Fibroblast of lung (primary cell): Measurements from ENCODE around the gene TECPR2. TPM values are rescaled to one million over a fixed set of nuclear protein-coding genes. Genes with fewer than 3 reads are reported as not detected.
"Not testable (repeated sequence)": the region's sequence is repeated elsewhere in the genome, so short reads cannot be mapped to it uniquely, and the experiment has no call there.

Source experiments
- DNase-seq, 2 donors: peaks; one replicate each; pipeline versions ENCODE4 v3.0.0 to v3.0.0-alpha.2; 2010; ENCODE audit warnings: low read depth in 2 of 2
- H2AFZ ChIP-seq: 2 replicates; pipeline ENCODE4 v1.5.1; 2012; ENCODE audit warnings: low read length, control low read depth, inconsistent platforms
- H3K27ac ChIP-seq: 2 replicates; pipeline ENCODE4 v1.5.1; 2011; ENCODE audit warnings: low read length, control low read depth; ENCODE audit not compliant: insufficient read depth
- H3K27me3 ChIP-seq: 2 replicates; pipeline ENCODE4 v1.5.1; 2011; ENCODE audit warnings: mild to moderate bottlenecking, low read length; ENCODE audit not compliant: control insufficient read depth, insufficient read depth
- H3K36me3 ChIP-seq: 2 replicates; pipeline ENCODE4 v1.5.1; 2011; ENCODE audit warnings: low read length; ENCODE audit not compliant: control insufficient read depth, insufficient read depth
- H3K4me1 ChIP-seq: 2 replicates; pipeline ENCODE4 v1.5.1; 2011; ENCODE audit warnings: low read length; ENCODE audit not compliant: control insufficient read depth, insufficient read depth; ENCODE audit errors: extremely low read depth
- H3K4me2 ChIP-seq: 2 replicates; pipeline ENCODE4 v1.5.1; 2011; ENCODE audit warnings: low read length, control low read depth; ENCODE audit not compliant: insufficient read depth; ENCODE audit errors: extremely low read depth
- H3K4me3 ChIP-seq, 4 experiments: fragments of 200-600 bp in 1 of 4; sonication (generic) in 1 of 4; replicated peaks in 1 of 4; 2 replicates each; pipeline ENCODE4 v1.5.1; 2011 to 2016; ENCODE audit warnings: low read length in 4 of 4, low read depth in 3 of 4, mild to moderate bottlenecking in 3 of 4, control low read depth in 2 of 4, inconsistent platforms in 1 of 4, mixed read lengths in 1 of 4; ENCODE audit not compliant: insufficient read depth in 1 of 4; ENCODE audit errors: control extremely low read depth in 1 of 4
- H3K79me2 ChIP-seq: 2 replicates; pipeline ENCODE4 v1.5.1; 2012; ENCODE audit warnings: mild to moderate bottlenecking, low read length, inconsistent platforms; ENCODE audit not compliant: control insufficient read depth, insufficient read depth
- H3K9ac ChIP-seq: 2 replicates; pipeline ENCODE4 v1.5.1; 2011; ENCODE audit warnings: mild to moderate bottlenecking, low read length, control low read depth; ENCODE audit not compliant: insufficient read depth
- H3K9me3 ChIP-seq: 2 replicates; pipeline ENCODE4 v1.5.1; 2012; ENCODE audit warnings: low read depth, low read length; ENCODE audit not compliant: control insufficient read depth, insufficient read depth
- H4K20me1 ChIP-seq: 2 replicates; pipeline ENCODE4 v1.5.1; 2011; ENCODE audit warnings: low read length; ENCODE audit not compliant: control insufficient read depth, insufficient read depth; ENCODE audit errors: extremely low read depth
- EZH2 ChIP-seq: IDR thresholded peaks from 2 replicates; pipeline ENCODE4 v1.5.1; 2012; ENCODE audit warnings: low read length, control low read depth, mild to moderate bottlenecking; ENCODE audit errors: missing control alignments
- polyA plus RNA-seq, 2 donors: library from polyadenylated mRNA; depleted of rRNA in 1 of 2; stranded (reverse) in 1 of 2; unstranded in 1 of 2; fragments of >200 nt; gene quantifications; 2 replicates each; pipeline ENCODE4 v1.2.1, GENCODE V29; 2011 to 2012; ENCODE audit warnings: missing spikeins in 1 of 2
- total RNA-seq: library from RNA; depleted of rRNA; stranded (reverse); fragments of >200 nt; gene quantifications from 2 replicates; pipeline ENCODE4 v1.2.1, GENCODE V29; 2014
- TF ChIP-seq, protein P1 (sequence below), 2 donors: IDR thresholded peaks in 1 of 2; conservative IDR thresholded peaks in 1 of 2; 1 replicate in 1 of 2; 2 replicates in 1 of 2; pipeline ENCODE4 v1.5.1; 2011 to 2012; ENCODE audit warnings: low read length in 2 of 2, control low read depth in 1 of 2, inconsistent platforms in 1 of 2, low read depth in 1 of 2, mild to moderate bottlenecking in 1 of 2

TECPR2 gene
- total and polyA plus RNA-seq, 2 donors (not counting 1 experiment from before 2014, with no cell fraction given), result 9.2 to 17.8 TPM

DNA sequence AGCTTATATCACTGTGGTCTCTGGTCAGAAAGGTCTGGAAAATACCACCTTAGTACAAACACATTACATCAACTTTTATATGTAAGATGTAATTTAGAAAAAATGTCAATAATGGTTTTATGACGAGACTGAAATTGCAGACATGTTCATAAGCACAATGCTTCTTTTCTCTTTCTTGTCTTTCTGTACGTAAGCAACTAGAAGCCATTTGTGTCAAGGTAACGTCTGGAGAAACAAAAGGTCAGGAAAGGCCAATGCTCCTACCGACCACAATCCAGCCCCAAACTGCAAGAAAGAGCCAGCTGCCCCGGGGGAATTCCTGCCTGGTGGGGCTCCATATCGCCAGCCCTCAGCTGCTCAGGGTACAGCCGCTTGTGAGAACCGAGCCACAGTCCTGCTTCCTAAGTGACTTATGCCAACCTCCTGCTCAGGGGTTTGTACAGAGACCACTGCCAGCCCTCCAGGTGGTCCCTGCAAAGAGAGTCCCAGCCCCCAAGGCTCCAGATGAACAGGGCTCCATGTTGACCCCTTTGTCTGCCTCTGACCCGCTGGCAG, 36.9 kb upstream of the TECPR2 start:
- H4K20me1 ChIP-seq, result no peaks in the 10 kb centered on the region
- DNase-seq, result no peak
- H3K79me2 ChIP-seq, result no peaks in the 10 kb centered on the region

DNA sequence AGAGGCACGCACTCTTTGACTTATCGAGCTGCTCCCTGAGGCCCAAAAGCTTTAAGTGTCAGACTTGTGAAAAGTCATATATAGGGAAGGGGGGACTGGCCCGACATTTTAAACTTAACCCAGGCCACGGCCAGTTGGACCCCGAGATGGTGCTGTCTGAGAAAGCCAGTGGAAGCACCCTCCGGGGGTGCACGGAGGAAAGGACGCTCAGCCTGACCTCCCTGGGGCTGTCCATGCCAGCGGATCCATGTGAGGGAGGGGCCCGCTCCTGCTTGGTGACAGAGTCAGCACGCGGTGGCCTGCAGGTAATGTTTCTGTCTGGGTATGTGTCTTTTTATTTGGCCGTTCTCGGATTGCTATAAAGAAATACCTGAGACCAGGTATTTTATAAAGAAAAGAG, 36.2 kb upstream of the TECPR2 start:
- H3K36me3 ChIP-seq, result peaks cover under 1% of the 10 kb centered on the region
- H3K4me2 ChIP-seq, result no peak overlapping the region
- H3K9ac ChIP-seq, result no peak overlapping the region
- no peaks in the 10 kb centered on the region for H3K79me2 ChIP-seq
- no peaks in the 10 kb centered on the region for H3K27me3 ChIP-seq
- TF ChIP-seq, protein P1, sequence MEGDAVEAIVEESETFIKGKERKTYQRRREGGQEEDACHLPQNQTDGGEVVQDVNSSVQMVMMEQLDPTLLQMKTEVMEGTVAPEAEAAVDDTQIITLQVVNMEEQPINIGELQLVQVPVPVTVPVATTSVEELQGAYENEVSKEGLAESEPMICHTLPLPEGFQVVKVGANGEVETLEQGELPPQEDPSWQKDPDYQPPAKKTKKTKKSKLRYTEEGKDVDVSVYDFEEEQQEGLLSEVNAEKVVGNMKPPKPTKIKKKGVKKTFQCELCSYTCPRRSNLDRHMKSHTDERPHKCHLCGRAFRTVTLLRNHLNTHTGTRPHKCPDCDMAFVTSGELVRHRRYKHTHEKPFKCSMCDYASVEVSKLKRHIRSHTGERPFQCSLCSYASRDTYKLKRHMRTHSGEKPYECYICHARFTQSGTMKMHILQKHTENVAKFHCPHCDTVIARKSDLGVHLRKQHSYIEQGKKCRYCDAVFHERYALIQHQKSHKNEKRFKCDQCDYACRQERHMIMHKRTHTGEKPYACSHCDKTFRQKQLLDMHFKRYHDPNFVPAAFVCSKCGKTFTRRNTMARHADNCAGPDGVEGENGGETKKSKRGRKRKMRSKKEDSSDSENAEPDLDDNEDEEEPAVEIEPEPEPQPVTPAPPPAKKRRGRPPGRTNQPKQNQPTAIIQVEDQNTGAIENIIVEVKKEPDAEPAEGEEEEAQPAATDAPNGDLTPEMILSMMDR (conservative IDR thresholded peaks at IDR 0.05 in 1 of 2, IDR thresholded peaks at IDR 0.05 in 1 of 2; ENCODE audit: low read depth in 1 of 2, low read length in 2 of 2), result no peak
- TF ChIP-seq EZH2, result no peak
- DNase-seq, result no peak
- H3K9me3 ChIP-seq, result no peaks in the 10 kb centered on the region
- no peak overlapping the region for H3K27ac ChIP-seq
- no peaks in the 10 kb centered on the region for H4K20me1 ChIP-seq
- H3K4me3 ChIP-seq, result no peak overlapping the region
- no peaks in the 10 kb centered on the region for H3K4me1 ChIP-seq
- H2AFZ ChIP-seq, result no peak overlapping the region

More for the DNA sequence above, 36.9 kb upstream of the TECPR2 start:
- Histone ChIP-seq H2AFZ (no peak overlapping the region), H3K4me3 (no peak overlapping the region), H3K9ac (no peak overlapping the region), H3K4me2 (no peak overlapping the region), H3K27ac (no peak overlapping the region), H3K4me1 (no peaks in the 10 kb centered on the region), H3K9me3 (no peaks in the 10 kb centered on the region), H3K36me3 (no peaks in the 10 kb centered on the region), H3K27me3 (no peaks in the 10 kb centered on the region)
- TF ChIP-seq, protein P1 (conservative IDR thresholded peaks at IDR 0.05 in 1 of 2, IDR thresholded peaks at IDR 0.05 in 1 of 2; ENCODE audit: low read depth in 1 of 2, low read length in 2 of 2), result no peak
- TF ChIP-seq EZH2, result no peak

DNA sequence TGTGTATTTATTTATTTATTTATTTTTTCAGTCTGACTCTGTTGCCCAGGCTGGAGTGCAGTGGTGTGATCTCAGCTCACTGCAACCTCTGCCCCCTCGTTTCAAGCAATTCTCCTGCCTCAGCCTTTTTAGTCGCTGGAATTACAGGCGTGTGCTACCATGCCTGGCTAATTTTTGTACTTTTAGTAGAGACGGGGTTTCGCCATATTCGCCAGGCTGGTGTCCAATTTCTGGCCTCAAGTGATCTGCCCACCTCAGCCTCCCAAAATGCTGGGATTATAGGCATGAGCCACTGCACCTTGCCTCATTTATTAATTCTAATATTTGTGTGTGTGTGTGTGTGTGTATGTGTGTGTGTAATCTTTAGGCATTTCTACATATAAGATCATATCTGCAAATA, 33.4 kb upstream of the TECPR2 start:
- H2AFZ ChIP-seq, H3K27ac ChIP-seq, H3K79me2 ChIP-seq, H3K4me1 ChIP-seq, H3K9me3 ChIP-seq, DNase-seq, H3K4me3 ChIP-seq, H3K9ac ChIP-seq, H4K20me1 ChIP-seq, H3K4me2 ChIP-seq, H3K27me3 ChIP-seq, H3K36me3 ChIP-seq: not testable (repeated sequence)
